Nephron progenitor cell (in vitro differentiated cells): Measurements from ENCODE around the gene CDK14.

Source experiments
- DNase-seq: peaks from one replicate; pipeline ENCODE4 v3.0.0; 2021
- H3K27ac Mint-ChIP-seq: 2 replicates; pipeline ENCODE4 v1.8.0; 2021; ENCODE audit warnings: mild to moderate bottlenecking, moderate library complexity, mixed read lengths
- H3K27me3 Mint-ChIP-seq: 2 replicates; pipeline ENCODE4 v1.8.0; 2021; ENCODE audit warnings: mild to moderate bottlenecking, low read depth, mixed read lengths; ENCODE audit not compliant: poor library complexity
- H3K36me3 Mint-ChIP-seq: 2 replicates; pipeline ENCODE4 v1.8.0; 2021; ENCODE audit warnings: low read depth, mixed read lengths
- H3K4me1 Mint-ChIP-seq: 2 replicates; pipeline ENCODE4 v1.8.0; 2021; ENCODE audit warnings: mixed read lengths
- H3K4me3 Mint-ChIP-seq: 2 replicates; pipeline ENCODE4 v1.8.0; 2021; ENCODE audit warnings: mild to moderate bottlenecking, moderate library complexity, mixed read lengths
- H3K9me3 Mint-ChIP-seq: 2 replicates; pipeline ENCODE4 v1.8.0; 2021; ENCODE audit warnings: mild to moderate bottlenecking, moderate library complexity, mixed read lengths
- TF ChIP-seq, protein P1 (sequence below): fragments of 200-600 bp; sonication (generic); IDR thresholded peaks from 2 replicates; pipeline ENCODE4 v1.5.0; 2021; ENCODE audit warnings: antibody characterized with exemption

Gene CDK14

GRCh38 chr7:90832726-90833125 lies 236.6 kb downstream of the CDK14 start:
- TF ChIP-seq, protein P1, sequence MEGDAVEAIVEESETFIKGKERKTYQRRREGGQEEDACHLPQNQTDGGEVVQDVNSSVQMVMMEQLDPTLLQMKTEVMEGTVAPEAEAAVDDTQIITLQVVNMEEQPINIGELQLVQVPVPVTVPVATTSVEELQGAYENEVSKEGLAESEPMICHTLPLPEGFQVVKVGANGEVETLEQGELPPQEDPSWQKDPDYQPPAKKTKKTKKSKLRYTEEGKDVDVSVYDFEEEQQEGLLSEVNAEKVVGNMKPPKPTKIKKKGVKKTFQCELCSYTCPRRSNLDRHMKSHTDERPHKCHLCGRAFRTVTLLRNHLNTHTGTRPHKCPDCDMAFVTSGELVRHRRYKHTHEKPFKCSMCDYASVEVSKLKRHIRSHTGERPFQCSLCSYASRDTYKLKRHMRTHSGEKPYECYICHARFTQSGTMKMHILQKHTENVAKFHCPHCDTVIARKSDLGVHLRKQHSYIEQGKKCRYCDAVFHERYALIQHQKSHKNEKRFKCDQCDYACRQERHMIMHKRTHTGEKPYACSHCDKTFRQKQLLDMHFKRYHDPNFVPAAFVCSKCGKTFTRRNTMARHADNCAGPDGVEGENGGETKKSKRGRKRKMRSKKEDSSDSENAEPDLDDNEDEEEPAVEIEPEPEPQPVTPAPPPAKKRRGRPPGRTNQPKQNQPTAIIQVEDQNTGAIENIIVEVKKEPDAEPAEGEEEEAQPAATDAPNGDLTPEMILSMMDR = no peak
- Mint-ChIP-seq H3K27me3 (peaks cover 4% of the 10 kb centered on the region), H3K9me3 (peaks cover 39% of the 10 kb centered on the region), H3K36me3 (peaks cover 36% of the 10 kb centered on the region), H3K27ac (no peak overlapping the region), H3K4me1 (peaks cover 12% of the 10 kb centered on the region), H3K4me3 (no peak overlapping the region)
- DNase-seq = no peak

DNA sequence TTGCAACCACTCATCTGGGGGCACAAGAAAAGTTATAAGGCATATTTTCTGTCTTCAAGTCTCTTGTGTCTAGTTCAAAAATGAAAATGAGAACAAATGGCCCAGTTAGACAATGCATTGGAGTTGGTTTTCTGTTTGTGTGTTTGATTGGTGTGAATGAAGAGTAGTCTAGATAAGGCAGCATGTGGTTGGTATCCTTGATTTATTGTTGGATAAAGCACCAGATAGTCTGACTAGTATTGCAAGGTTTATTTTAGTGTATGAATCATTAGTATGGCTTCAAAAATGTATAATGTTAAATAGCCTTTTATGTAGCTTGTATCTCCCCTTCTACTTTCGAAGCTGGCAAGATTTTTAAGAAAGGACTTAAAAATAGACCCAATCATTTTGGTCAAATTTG lies 237.3 kb downstream of the CDK14 start:
- Mint-ChIP-seq H3K27me3 (peaks cover 4% of the 10 kb centered on the region), H3K4me1 (peaks cover 12% of the 10 kb centered on the region), H3K9me3 (peaks cover 44% of the 10 kb centered on the region), H3K27ac (no peak overlapping the region), H3K36me3 (peaks cover 40% of the 10 kb centered on the region), H3K4me3 (no peak overlapping the region)
- TF ChIP-seq, protein P1 = no peak
- DNase-seq = no peak

DNA sequence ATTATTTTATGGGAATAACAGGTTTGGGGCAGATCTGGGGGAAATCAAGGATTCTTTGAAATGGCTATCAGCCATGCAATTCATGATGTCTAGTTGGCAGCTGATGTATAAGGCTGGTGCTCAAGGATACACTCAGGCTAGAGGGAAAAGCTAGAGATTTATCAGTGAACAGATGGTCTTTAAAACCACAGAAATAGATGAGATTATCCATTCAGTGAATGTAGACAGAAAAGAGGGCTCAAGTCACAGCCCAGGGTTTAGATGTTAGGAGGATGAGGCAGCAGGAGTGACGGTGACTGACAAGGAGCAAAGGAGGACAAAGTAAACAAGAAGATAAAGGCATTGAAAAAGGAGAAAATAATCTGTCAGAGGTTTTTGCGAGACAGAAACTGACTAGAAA lies 238.7 kb downstream of the CDK14 start:
- peak overlapping the region; percentile 11 for H3K27ac Mint-ChIP-seq
- TF ChIP-seq, protein P1 = no peak
- no peak overlapping the region for H3K4me3 Mint-ChIP-seq
- DNase-seq = no peak
- H3K9me3 Mint-ChIP-seq = peaks cover 41% of the 10 kb centered on the region
- H3K4me1 Mint-ChIP-seq = peaks cover 12% of the 10 kb centered on the region
- H3K36me3 Mint-ChIP-seq = peaks cover 42% of the 10 kb centered on the region
- peaks cover 4% of the 10 kb centered on the region for H3K27me3 Mint-ChIP-seq

GRCh38 chr7:90835861-90836260 lies 239.7 kb downstream of the CDK14 start:
- H3K9me3 Mint-ChIP-seq = peaks cover 30% of the 10 kb centered on the region
- H3K36me3 Mint-ChIP-seq = peaks cover 33% of the 10 kb centered on the region
- H3K27me3 Mint-ChIP-seq = peaks cover 4% of the 10 kb centered on the region
- peaks cover 12% of the 10 kb centered on the region for H3K4me1 Mint-ChIP-seq
- no peak for DNase-seq
- H3K27ac Mint-ChIP-seq = no peak overlapping the region
- TF ChIP-seq, protein P1 = no peak
- no peak overlapping the region for H3K4me3 Mint-ChIP-seq

DNA sequence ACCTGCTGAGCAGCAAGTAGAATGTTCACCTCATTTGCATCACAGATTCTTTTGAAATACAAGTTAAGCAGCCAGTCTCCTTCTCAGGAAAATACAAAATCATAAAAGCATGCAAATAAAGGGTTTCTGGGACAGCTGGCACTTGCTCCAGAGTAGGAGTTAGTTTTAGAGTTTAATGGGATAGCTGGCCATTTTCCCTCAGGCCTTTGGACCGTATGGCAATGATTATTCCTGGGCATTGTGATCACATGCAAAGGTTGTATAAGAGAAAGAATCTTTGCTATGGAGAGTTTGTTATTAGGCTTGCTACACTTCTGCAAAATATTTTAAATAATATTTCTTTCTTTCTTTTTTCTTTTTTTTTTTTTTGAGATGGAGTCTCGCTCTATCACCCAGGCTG lies 240.8 kb downstream of the CDK14 start:
- Mint-ChIP-seq H3K36me3 (peaks cover 25% of the 10 kb centered on the region), H3K4me1 (peaks cover 12% of the 10 kb centered on the region), H3K27ac (no peak overlapping the region), H3K27me3 (peaks cover 1% of the 10 kb centered on the region), H3K9me3 (peaks cover 22% of the 10 kb centered on the region), H3K4me3 (no peak overlapping the region)
- no peak for DNase-seq
- TF ChIP-seq, protein P1 = no peak

- H3K4me3 Mint-ChIP-seq = no peak overlapping the region
- peaks cover 16% of the 10 kb centered on the region for H3K4me1 Mint-ChIP-seq
- H3K27ac Mint-ChIP-seq = no peak overlapping the region
- H3K27me3 Mint-ChIP-seq = no peaks in the 10 kb centered on the region
- DNase-seq = no peak
- TF ChIP-seq, protein P1 = no peak
- H3K36me3 Mint-ChIP-seq = peaks cover 25% of the 10 kb centered on the region
- H3K9me3 Mint-ChIP-seq = peaks cover 22% of the 10 kb centered on the region
These were observed 242.7 kb downstream of the CDK14 start for GRCh38 chr7:90838799-90839198.
